ENCODE results near the gene NDUFS5.
"Not testable (repeated sequence)": the region's sequence is repeated elsewhere in the genome, so short reads cannot be mapped to it uniquely, and the experiment has no call there.

The NDUFS5 gene

DNA sequence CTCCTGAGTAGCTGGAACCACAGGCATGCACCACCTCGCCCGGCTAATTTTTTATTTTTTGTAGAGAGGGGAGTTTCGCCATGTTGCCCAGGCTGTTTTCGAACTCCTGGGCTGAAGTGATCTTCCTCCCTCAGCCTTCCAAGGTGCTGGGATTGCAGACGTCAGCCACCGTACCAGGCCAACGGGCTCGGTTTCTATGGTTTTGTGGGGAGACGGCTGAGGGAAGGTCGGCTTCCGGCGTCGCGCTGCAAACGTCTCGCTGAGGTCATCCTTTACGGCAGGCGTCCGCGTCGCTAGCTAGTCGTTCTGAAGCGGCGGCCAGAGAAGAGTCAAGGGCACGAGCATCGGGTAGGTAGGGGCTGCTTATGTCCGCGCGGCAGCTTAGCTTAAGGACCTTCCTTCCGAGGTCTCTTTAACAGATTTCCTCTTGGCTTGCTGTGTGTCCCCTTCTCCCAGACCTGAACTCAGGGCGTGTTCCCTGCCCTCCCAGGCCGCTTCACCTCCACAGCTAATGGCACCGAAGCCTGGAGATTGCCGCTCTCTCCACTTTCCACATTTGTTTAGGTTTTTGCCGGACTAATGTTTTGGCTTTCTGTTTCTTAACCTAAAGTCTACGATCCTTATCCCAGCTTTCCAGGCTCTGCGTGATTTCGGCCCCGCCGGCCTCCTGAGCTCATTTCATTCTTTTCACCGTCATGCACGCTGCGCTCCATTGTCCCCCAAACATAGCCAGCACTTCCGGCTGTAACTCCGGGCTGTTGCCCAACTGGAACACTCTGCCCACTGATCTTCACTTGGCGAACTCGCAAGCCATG, at the start of gene NDUFS5:
NDUFS5 (plus strand) TSS at position 300 of the 815 bp plus-strand sequence. CDS start 2,375 bp downstream, outside the sequence.
- DNase-seq, result peak; percentile 92 to 98

DNA sequence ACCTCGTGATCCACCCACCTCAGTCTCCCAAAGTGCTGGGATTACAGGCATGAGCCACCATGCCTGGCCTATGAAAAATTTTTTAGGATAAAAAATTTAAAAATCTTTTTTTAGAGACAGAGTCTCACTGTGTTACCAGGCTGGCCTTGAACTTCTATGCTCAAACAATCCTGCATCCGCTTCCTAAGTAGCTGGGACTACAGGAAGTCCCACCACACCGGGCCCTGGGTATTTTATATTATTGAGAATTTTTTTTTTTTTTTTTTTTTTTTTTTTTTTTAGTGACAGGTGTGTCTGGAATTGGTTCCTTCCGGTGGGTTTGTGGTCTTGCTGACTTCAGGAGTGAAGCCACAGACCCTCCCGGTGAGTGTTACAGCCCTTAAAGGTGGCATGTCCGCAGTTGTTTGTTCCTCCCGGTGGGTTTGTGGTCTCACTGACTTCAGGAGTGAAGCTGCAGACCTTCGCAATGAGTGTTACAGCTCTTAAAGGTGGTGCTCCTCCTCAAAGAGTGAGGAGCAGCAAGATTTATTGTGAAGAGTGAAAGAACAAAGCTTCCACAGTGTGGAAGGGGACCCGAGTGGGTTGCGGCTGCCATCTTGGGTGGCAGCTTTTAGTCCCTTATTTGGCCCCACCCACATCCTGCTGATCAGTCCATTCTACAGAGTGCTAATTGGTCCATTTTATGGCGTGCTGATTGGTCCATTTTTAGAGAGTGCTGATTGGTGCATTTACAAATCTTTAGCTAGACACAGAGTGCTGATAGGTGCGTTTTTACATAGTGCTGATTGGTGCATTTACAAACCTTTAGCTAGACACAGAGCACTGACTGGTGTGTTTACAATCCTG, 48.5 kb upstream of the NDUFS5 start:
- DNase-seq, result not testable (repeated sequence)

DNA sequence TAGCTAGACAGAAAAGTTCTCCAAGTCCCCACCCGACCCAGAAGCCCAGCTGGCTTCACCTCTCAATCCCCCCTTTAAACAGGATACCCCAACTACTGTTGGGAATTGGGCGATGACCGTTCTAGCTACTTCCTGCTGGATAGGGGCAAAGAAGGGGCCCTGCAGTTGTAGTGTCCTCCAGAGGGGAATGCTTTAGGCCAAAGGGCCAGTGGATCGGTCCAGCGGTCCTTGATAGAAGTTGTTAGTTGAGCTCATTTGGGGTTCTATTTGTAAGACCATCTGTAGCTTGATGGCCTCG, 48.0 kb upstream of the NDUFS5 start:
- DNase-seq, result not testable (repeated sequence)

DNA sequence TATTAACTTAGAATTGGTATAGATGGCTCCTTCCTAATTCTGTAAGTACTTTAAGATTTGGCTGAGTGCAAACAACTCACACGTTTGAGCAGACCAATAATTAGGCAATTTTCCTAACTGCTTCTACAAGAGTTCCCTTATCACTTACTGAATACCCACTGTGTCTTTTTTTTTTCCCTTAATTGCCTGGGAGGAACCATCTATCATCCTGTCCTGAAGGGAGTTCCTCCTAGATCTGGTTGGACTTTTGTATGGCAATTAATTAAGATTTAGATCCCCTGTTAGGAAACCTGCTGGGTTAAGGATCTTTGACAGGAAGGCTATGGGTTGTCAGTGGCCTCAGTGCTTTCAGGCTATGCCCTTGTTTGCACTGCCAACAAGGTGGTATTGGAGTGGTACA, 46.8 kb upstream of the NDUFS5 start:
- not testable (repeated sequence) for DNase-seq

DNA sequence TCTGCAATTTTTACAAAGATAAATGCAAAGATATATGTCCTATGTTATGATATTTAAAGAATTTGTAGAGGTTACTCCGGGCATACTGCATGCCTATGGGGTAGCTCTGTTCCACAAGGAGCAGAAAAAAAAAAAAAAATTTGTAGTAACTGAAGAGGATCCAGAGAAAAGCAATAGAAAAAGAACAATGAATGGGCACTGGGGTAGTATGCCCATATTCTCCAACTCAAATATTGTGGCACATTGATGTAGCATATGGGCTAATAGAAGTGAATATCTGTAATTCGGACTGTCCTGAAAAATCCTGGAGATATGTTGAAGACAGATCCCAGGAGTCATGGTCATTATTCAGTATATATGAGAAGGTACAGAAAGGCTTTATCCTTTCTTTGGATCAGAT, 36.2 kb upstream of the NDUFS5 start:
- no peak for DNase-seq

DNA sequence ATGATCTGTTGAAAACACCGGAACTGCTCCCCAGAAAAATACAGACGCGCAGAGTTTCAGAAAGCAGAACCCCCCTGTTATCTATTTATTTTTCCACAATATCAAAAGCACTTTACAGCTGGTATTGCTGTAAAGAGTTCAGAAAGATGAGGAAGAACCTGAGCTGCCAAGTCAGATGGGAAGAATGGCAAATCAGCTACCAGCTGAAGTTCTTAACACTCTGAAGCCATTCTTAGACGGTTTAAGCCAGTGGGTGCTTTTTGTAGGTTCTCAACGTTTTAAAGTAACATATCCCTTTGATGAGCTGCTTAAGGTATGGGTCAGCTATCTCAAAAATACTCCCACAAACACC, 35.8 kb upstream of the NDUFS5 start:
- DNase-seq, result no peak

DNA sequence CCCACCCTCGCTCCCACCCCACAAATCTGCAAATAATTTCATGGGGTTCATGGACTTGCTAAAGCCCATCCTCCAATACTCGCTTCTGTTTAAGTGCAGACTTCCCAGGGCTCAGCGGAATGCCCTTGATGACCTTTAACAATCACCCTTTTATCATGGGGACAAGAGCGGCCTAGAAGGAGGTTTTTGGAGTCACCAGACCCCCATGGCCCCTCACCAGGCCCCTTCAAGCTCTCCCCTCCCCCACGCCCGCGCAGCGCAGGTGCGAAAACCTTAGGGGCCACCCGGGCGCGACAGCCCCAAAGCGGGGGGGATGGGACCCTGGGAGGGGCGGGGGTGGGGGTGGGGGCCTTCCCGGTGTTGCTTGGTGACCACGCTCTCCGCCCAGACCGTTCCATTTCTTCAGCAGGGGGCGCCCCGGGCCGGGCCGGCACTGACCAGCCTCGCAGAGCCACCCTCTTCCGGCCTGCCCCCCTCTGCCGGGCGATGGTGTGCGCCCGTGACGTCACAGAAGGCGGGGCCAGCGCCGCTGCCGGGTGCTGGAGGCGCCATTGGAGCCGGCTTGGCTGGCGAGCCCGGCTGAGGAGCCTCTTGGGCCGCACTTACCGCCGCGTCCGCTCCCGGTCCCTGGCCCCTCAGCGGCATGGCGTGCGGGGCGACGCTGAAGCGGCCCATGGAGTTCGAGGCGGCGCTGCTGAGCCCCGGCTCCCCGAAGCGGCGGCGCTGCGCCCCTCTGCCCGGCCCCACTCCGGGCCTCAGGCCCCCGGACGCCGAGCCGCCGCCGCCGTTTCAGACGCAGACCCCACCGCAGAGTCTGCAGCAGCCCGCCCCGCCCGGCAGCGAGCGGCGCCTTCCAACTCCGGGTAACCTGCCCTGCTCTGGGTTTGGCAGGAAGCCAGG, 35.2 kb upstream of the NDUFS5 start, which contains the start of gene AKIRIN1:
AKIRIN1 (plus strand) TSS at position 539 of the 900 bp plus-strand sequence; CDS start at position 644, 105 bp downstream.
- DNase-seq, result peak; percentile 90 to 99

DNA sequence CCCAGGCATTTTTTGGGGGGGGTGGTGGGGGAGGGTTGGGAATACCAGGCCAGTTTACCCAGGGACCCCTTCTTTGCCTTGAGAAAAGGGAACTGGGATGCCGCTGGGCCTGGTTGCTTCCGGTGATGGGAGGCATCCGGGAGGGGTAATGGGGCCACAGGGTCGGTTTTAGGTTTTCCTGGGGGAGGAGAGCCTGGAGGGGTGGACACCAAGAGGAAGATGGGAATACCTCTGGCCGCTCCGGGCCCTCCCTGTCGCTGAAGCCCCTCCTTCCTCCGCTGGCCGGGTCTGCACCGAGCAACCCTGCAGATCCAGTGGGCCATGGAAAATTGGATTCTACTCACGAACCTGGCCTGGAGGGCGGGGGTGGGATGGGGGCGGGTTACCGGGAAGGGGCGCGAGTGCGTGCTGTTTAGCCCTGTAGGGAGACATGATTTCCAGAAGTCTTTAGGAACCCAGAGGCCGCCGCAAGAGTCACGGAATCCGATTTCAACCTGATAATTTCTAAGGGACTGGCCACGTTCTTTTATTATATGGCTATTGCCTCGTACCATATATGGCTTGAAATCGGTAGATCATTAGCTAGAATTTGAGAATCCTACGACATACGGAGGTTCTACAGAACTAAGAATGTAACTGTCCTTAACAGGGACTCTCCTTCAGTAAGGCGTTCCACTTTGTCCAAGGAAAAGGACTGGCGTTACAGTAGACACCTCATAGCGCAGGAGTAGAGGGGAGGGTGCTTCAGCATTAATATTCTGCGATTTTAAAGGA, 34.3 kb upstream of the NDUFS5 start:
- DNase-seq, result peak; percentile 51 to 67

DNA sequence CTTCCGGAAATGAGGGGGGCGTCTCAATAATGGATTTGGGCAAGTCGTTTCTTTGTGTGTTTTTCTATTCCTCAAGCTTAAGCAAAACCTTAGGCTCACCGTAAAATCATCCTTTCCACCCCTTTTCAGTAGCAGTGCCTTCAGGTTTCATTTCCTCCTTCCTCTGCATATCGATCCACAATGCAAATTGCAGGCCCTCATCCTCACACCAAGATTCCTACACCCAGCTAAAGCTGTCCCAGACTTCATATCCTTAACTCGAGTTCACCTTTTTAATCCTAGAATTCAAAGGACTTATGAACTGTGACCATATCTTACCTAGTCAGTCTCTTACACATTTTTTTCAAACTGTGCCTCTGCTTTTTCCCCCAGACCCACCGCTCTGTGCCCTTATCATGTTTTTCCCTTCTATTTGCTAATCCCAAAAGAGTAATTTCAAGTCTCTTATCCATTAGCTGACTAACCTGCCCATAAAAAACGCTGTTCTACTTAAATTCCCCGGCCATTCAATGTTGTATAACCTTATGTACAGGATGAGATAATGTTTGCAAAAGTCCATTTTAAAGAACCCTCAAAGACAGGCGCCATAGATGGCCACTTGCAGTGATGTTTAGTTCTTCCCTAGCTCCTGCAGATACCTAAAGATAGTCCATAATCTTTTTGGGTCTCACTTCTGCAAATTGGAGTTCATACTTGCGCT, 33.6 kb upstream of the NDUFS5 start:
- peak in 1 of 2 experiments; percentile 51 for DNase-seq

DNA sequence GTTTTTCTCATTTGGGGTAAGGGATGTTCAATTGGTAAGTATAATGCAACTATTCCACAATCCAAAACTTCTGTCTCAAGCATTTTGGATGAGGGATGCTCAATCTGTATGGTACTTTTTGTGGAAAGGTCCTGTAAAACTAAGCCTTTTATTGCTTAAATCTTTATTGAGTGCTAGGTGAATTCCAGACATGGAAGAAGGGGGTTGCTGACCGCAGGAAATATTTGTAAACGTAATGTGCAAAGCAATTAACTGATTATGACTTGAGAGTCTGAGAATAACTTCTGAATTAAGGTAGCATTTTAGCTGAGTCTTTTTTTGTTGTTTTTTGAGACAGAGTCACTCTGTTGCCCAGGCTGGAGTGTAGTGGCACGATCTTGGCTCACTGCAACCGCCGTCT, 32.0 kb upstream of the NDUFS5 start:
- no peak for DNase-seq

DNA sequence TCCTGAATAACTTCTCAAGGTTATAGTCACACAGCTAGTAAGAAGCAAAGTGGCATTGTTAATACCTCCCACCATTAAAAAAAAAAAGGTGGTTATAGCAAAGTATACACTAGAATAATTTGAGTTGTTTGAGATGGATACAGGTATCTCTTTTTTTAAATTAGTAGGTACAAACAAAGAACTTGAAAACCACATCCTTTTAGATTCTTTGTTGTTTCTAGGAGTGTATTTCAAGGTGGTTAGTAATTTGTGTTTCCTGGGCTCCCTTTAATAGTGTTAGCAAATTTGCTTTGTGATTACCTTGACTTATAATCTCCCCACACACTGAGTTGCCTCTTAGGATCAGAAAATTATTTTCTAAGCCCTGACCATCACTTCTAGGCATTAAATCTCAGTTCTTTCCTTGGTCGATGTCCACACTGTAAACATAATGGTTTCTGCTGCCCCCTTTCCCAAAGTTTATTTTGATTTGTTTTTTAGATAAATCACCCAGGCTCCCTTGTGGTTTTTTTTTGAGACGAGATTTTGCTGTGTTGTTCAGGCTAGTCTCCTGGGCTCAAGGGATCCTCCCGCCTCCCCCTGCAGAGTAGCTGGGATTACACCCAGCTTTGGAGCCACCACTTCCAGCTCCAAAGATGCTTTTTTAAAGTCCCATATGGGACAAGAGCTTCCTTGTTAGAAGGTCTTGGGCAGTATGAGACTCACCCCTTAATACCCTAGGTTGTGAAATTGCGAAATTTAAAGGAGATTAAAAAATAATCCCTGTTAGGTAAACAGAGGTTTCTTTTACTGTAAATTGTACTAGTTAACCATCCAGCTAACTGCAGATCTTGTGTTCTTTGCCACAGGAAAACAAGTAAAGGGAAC, 28.9 kb upstream of the NDUFS5 start:
- no peak for DNase-seq

DNA sequence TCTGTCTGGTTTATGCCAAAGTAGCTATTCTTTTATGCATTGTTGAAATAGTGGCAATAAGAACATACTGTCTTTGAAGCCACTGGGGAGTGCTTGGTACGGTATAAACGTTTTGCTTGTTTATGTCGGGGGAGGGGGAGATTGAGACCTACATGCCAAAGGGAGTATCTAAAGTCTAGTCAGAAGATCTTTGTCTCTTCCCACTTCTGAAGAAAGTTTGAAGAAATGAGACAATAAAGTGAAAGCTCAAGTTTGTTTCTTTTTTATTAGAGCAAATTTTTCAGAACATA, 28.3 kb upstream of the NDUFS5 start:
- no peak for DNase-seq

DNA sequence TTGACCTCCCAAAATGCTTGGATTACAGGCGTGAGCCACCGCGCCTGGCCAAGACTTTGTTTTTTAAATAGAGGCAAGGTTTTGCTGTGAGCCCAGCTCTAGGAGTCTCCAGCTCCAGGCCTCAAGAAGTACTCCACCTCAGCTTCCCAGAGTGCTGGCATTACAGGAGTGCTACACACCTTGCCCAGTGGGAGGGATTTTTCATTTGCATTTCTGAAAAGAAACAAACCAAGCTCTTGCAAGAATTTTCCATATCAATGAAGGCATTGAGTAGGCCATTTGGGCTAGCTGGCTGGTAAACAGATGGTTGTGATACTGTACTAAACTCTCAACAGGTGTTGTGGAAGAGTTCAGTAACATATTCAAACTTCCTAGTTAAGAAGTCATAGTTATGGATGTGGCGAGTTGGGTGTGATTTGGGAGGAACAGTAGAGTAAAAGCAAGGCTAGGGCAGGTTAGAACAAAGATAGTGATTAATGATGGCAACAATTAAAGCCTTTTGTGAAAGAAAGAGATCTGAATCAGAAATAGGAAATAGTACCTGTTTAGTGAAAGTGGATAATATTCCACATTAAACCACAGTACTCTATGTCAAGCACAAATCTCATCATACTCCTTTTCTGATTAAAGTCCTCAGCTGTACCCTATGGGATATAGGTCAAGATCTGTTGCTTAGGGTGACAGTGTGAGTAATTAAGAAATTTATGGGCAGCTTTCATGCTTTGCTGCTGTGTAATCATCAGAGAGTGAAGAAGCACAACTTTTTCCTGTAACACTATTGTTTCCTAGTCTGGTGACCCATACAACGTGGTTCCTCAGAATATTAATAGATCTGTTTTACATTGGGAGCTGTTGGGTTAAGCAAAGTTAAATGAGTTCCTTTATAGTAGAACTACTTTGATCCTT, 24.4 kb upstream of the NDUFS5 start:
- DNase-seq, result no peak

DNA sequence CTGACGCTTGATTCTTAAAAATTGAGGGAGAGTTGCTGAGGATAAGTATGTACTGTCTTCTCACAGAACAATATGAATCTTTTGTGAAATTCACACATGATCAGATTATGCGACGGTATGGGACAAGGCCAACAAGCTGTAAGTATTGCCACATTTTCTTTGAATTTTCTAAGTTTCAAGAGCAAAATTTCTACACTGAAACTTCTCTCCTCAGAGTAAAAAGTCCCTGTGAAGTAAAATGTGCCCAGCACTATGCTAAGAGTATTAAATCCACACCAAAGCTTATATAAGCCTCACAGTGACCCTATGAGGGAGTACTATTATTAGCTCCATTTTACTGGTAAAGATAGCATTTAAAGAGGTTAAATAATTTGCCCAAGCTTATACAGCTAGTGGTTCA, 22.9 kb upstream of the NDUFS5 start:
- DNase-seq, result no peak

DNA sequence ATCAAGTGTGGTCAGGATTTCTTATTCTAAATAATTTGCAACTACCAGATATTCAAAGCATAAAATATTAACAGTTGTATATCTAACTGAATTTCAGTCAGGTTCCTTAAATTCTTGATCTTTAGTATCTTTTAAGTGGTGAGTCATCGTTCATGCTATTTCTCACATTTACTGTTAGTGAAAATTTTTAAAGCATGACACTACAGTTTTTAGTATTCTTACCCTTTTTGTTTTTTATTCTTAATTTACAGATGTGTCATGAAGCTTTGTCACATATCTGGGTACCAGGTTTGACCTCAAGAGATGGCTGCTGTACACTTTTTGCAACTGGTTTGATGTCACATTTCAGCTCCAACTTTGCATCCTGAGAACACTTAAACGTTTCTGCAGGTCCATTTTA, 22.4 kb upstream of the NDUFS5 start:
- no peak for DNase-seq

DNA sequence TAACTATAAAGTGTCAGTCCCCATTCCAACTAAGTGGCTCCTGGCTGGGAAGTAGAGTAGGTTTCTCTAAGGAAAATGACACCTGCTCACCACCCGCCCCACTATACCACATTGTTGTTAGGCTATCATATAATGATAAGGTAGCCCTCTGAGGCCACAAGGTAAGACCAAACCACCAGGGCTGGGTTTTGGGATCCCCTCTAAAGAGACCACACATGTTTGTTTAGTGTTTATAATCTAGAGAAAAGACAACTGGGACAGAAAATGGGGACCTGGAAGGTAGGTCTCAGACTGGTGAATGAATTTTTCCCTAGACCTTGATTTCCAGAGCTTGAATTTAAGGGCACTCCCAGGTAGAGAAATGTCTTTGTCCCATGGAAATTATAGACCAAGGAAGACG, 19.9 kb upstream of the NDUFS5 start:
- no peak for DNase-seq

DNA sequence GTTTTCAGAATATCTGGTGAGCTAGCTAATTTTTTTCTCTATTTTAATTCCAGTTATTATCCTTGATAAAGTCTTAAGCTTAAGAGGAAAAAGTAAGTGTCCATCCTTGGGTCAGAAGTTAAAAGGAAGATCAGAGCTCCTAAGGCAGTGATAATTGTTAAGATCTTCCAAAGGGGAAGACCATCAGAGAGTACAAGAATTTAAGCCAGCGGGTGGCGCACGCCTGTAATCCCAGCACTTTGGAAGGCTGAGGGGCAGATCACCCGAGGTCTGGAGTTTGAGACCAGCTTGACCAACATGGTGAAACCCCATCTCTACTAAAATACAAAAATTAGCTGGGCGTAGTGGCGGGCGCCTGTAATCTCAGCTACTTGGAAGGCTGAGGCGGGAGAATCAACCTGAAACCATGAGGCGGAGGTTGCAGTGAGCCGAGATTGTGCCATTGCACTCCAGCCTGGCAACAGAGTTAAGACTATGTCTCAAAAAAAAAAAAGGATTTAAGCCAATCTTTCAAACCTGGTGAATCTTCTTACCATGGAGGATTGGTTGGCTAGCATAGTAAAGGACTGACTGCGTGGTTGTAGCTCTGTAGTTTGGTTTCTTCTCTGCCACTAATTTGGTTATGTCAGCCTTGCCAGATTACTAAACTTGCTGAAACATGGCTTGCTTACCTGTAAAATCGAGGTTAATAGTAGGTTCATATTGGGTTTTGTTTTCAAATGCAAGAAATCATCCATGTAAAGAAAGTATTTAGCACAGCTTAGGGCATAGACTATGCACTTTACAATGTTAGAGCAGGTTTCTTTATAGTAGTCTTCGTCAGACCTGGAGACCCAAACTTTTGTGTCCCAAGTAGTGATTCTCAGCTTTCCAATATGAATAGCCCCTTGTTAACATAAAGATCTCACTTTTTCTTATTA, 19.2 kb upstream of the NDUFS5 start:
- no peak for DNase-seq

DNA sequence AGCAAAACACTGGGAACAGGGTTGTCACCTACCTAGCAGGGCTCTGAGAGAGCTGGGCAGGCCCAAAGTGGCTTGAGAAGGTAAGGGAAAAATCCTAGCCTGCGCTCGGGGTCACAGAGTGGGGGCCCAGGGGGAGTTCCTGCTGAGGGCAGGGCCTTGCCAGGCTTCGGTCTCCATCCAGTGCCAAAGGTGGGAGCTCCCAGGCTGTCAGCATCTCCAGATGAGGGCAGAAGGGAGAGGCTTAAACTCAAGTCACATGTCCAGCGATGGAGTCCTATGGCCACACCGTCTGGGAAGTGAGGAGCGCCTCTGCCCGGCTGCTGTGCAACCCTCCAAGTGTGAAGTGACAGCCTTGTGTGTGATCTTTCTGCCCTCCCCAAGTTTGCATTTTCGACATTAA, 11.2 kb upstream of the NDUFS5 start:
- DNase-seq, result not testable (repeated sequence)

All from NCI-H526 (cell line).